ENCODE data around the gene WDR26.

GRCh38 chr1:224481601-224482000 is 47.0 kb upstream of the WDR26 start:
- TF ChIP-seq, protein P1, sequence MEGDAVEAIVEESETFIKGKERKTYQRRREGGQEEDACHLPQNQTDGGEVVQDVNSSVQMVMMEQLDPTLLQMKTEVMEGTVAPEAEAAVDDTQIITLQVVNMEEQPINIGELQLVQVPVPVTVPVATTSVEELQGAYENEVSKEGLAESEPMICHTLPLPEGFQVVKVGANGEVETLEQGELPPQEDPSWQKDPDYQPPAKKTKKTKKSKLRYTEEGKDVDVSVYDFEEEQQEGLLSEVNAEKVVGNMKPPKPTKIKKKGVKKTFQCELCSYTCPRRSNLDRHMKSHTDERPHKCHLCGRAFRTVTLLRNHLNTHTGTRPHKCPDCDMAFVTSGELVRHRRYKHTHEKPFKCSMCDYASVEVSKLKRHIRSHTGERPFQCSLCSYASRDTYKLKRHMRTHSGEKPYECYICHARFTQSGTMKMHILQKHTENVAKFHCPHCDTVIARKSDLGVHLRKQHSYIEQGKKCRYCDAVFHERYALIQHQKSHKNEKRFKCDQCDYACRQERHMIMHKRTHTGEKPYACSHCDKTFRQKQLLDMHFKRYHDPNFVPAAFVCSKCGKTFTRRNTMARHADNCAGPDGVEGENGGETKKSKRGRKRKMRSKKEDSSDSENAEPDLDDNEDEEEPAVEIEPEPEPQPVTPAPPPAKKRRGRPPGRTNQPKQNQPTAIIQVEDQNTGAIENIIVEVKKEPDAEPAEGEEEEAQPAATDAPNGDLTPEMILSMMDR (IDR thresholded peaks at IDR 0.05) = no peak
- no peak for TF ChIP-seq POLR2A (IDR thresholded peaks at IDR 0.05)
